Endothelial cell of umbilical vein (primary cell): ENCODE data around the gene VPS33B. TPM values are rescaled to one million over a fixed set of nuclear protein-coding genes. Genes with fewer than 3 reads are reported as not detected.

Source experiments
- BruUV-seq: library from RNA; stranded (reverse); fragments of 400-500 nt; replicated peaks from 2 replicates; lab custom pipeline; 2021; lab: Mats Ljungman, UMichigan
- CTCF ChIA-PET: fragments of 300-600, 350-600 bp; sonication (Branson Sonifier 250); formaldehyde crosslinking; loops from one replicate; lab custom pipeline; 2021; ENCODE audit warnings: antibody characterized with exemption, inconsistent platforms; lab: Charles Lee
- POLR2A ChIA-PET: fragments of 300-600, 350-600 bp; sonication (Branson Sonifier 250); formaldehyde crosslinking; loops from one replicate; lab custom pipeline; 2021; ENCODE audit warnings: antibody characterized with exemption, inconsistent platforms; lab: Charles Lee
- DNase-seq: peaks from one replicate; pipeline ENCODE4 v3.0.0-alpha.2; 2011; ENCODE audit warnings: low read depth, low spot score
- FAIRE-seq: peaks from 2 replicates; lab custom pipeline; 2011; peaks lifted over from hg19 to GRCh38; lab: Jason Lieb, UNC
- H2AFZ ChIP-seq: 2 replicates; pipeline ENCODE4 v1.6.0; 2012; ENCODE audit warnings: low read depth, low read length, control low read depth, inconsistent platforms
- H3K27ac ChIP-seq: 2 replicates; pipeline ENCODE4 v1.5.1; 2011; ENCODE audit warnings: low read depth, mild to moderate bottlenecking, control low read depth, low read length, moderate library complexity; ENCODE audit not compliant: insufficient read depth
- H3K27me3 ChIP-seq, 2 experiments: 2 replicates each; pipeline versions ENCODE4 v1.6.0 to v1.6.1; 2011; ENCODE audit warnings: low read length in 2 of 2, mixed read lengths in 1 of 2; ENCODE audit not compliant: control insufficient read depth in 2 of 2, insufficient read depth in 2 of 2
- H3K36me3 ChIP-seq, 2 experiments: 2 replicates in 1 of 2; 3 replicates in 1 of 2; pipeline ENCODE4 v1.5.1; 2011; ENCODE audit warnings: low read length in 2 of 2, mild to moderate bottlenecking in 1 of 2, moderate library complexity in 1 of 2; ENCODE audit not compliant: control insufficient read depth in 2 of 2, insufficient read depth in 2 of 2; ENCODE audit errors: extremely low read depth in 1 of 2
- H3K4me1 ChIP-seq: 3 replicates; pipeline ENCODE4 v1.5.1; 2011; ENCODE audit warnings: mild to moderate bottlenecking, low read length; ENCODE audit not compliant: control insufficient read depth, insufficient read depth; ENCODE audit errors: extremely low read depth
- H3K4me2 ChIP-seq: 2 replicates; pipeline ENCODE4 v1.6.1; 2011; ENCODE audit warnings: low read length, control low read depth, mixed read lengths; ENCODE audit not compliant: insufficient read depth
- H3K4me3 ChIP-seq, 3 experiments: fragments of 200-600 bp in 1 of 3; sonication (generic), shearing (Covaris generic) in 1 of 3; replicated peaks in 1 of 3; 2 replicates each; pipeline ENCODE4 v1.5.1; 2011 to 2016; ENCODE audit warnings: control low read depth in 3 of 3, low read length in 3 of 3, mild to moderate bottlenecking in 2 of 3, inconsistent platforms in 1 of 3, low read depth in 1 of 3, moderate library complexity in 1 of 3; ENCODE audit not compliant: insufficient read depth in 1 of 3
- H3K79me2 ChIP-seq: 2 replicates; pipeline ENCODE4 v1.6.0; 2012; ENCODE audit warnings: low read length, inconsistent platforms; ENCODE audit not compliant: control insufficient read depth, insufficient read depth
- H3K9ac ChIP-seq: replicated peaks from 2 replicates; pipeline ENCODE3; 2011; ENCODE audit warnings: low read length, control low read depth; ENCODE audit not compliant: insufficient read depth; ENCODE audit errors: extremely low read depth
- H3K9me1 ChIP-seq: replicated peaks from 3 replicates; pipeline ENCODE4 v1.6.0; 2011; ENCODE audit warnings: mild to moderate bottlenecking, low read length; ENCODE audit not compliant: control insufficient read depth, insufficient read depth; ENCODE audit errors: extremely low read depth
- H3K9me3 ChIP-seq: replicated peaks from 2 replicates; pipeline ENCODE4 v1.5.1; 2012; ENCODE audit warnings: low read length, inconsistent platforms; ENCODE audit not compliant: control insufficient read depth, insufficient read depth
- H4K20me1 ChIP-seq: replicated peaks from 2 replicates; pipeline ENCODE3; 2011; ENCODE audit warnings: mild to moderate bottlenecking, low read length; ENCODE audit not compliant: control insufficient read depth, insufficient read depth; ENCODE audit errors: extremely low read depth
- CTCF ChIP-seq, 2 donors: IDR thresholded peaks; 1 replicate in 1 of 2; 2 replicates in 1 of 2; pipeline ENCODE4 v1.5.1; 2011; ENCODE audit warnings: low read length in 2 of 2, mild to moderate bottlenecking in 2 of 2, moderate library complexity in 2 of 2, control low read depth in 1 of 2, inconsistent platforms in 1 of 2, low read depth in 1 of 2; ENCODE audit not compliant: insufficient read depth in 1 of 2; ENCODE audit errors: extremely low read depth in 1 of 2
- EZH2 ChIP-seq: IDR thresholded peaks from 2 replicates; pipeline ENCODE4 v1.6.1; 2012; ENCODE audit warnings: borderline replicate concordance, low read depth, mild to moderate bottlenecking, moderate library complexity, low read length, inconsistent platforms; ENCODE audit not compliant: severe bottlenecking
- GATA2 ChIP-seq: IDR thresholded peaks from 2 replicates; pipeline ENCODE4 v1.7.0; 2011; ENCODE audit warnings: low read depth, mild to moderate bottlenecking, moderate library complexity, mixed read lengths, low read length; ENCODE audit not compliant: insufficient read length, insufficient read depth
- JUN ChIP-seq: IDR thresholded peaks from 2 replicates; pipeline ENCODE4 v1.6.1; 2011; ENCODE audit warnings: borderline replicate concordance, low read depth; ENCODE audit not compliant: insufficient read length, insufficient read depth
- MAX ChIP-seq: IDR thresholded peaks from 2 replicates; pipeline ENCODE4 v1.6.1; 2011; ENCODE audit not compliant: insufficient read depth, insufficient read length
- MYC ChIP-seq: IDR thresholded peaks from one replicate; pipeline ENCODE4 v1.6.1; 2011; ENCODE audit warnings: mild to moderate bottlenecking, low read depth, low read length
- POLR2A ChIP-seq: IDR thresholded peaks from 2 replicates; pipeline ENCODE4 v1.6.1; 2012; ENCODE audit warnings: low read depth, mild to moderate bottlenecking, control low read depth, low read length
- POLR2AphosphoS5 ChIP-seq: IDR thresholded peaks from 2 replicates; pipeline ENCODE4 v1.6.1; 2012; ENCODE audit warnings: low read depth, mild to moderate bottlenecking, control low read depth, low read length, moderate library complexity; ENCODE audit not compliant: insufficient read depth
- dilution Hi-C: fragments of 300-500 bp; cut with MboI; formaldehyde crosslinking; loops from one replicate; pipeline ENCODE4 v1.15.0; 2019; ENCODE audit warnings: low sequenced_read_pairs; ENCODE audit not compliant: extremely low pct_ligation_motif_present
- intact Hi-C: fragments of 100-400 bp; cut with micrococcal nuclease; formaldehyde crosslinking; loops from one replicate; pipeline ENCODE4 v1.10.0; 2022
- polyA plus RNA-seq, 4 experiments: library from polyadenylated mRNA; depleted of rRNA in 3 of 4; stranded (reverse) in 3 of 4; unstranded in 1 of 4; fragments of >200 nt; gene quantifications; 2 replicates each; pipeline versions ENCODE4 v1.2.1 to v1.2.3, GENCODE V29; 2011 to 2012; ENCODE audit warnings: missing spikeins in 1 of 4
- total RNA-seq: library from RNA; stranded (reverse); gene quantifications from 2 replicates; pipeline ENCODE4 v1.2.3, GENCODE V29; 2021

VPS33B gene
- total and polyA plus RNA-seq, 2 donors (not counting 3 experiments of a cell fraction or from before 2014, with no cell fraction given) = 11.8 to 14.2 TPM

GRCh38 chr15:90955624-90956273 lies 66.6 kb downstream of the VPS33B start:
- H3K4me3 ChIP-seq = peak overlapping the region in 1 of 3 experiments; percentile 67
- no peaks in the 10 kb centered on the region for H3K9me3 ChIP-seq
- POLR2A ChIA-PET = interaction anchor here (0.5 kb wide), 1 partner anchor 57 kb away, joined by 4 read pairs; no protein-coding TSS in a partner anchor
- H3K27ac ChIP-seq = peak overlapping the region; percentile 96
- dilution Hi-C loops (no loop called here), intact Hi-C loops (loop anchor here (1.0 to 2.0 kb wide), 4 partner anchors 23 to 94 kb away; partner anchors contain the start of genes HDDC3, PRC1 and VPS33B)
- no peak for TF ChIP-seq POLR2A
- TF ChIP-seq EZH2 = no peak
- no peak for TF ChIP-seq MYC
- TF ChIP-seq POLR2AphosphoS5 = no peak
- no peak for TF ChIP-seq JUN
- no peak for TF ChIP-seq MAX
- TF ChIP-seq CTCF (IDR thresholded peaks at IDR 0.05; ENCODE audit: extremely low read depth in 1 of 2, insufficient read depth in 1 of 2, low read depth in 1 of 2, low read length in 2 of 2) = no peak
- no peak for TF ChIP-seq GATA2
- BruUV-seq = no TSS peak
- no peak for DNase-seq
- no peak overlapping the region for H2AFZ ChIP-seq
- no peaks in the 10 kb centered on the region for H3K27me3 ChIP-seq
- no peaks in the 10 kb centered on the region for H3K9me1 ChIP-seq
- peak overlapping the region; percentile 82 for H3K4me2 ChIP-seq
- H3K9ac ChIP-seq = peak overlapping the region; percentile 95
- peaks cover 8 to 24% of the 10 kb centered on the region in 2 experiments for H3K36me3 ChIP-seq
- FAIRE-seq = peak; percentile 66
- CTCF ChIA-PET = interaction anchor here (1.0 to 6.9 kb wide), 31 partner anchors 8 to 317 kb away, joined by 3 to 155 read pairs (median 10); partner anchors contain the start of genes HDDC3, PRC1, UNC45A and VPS33B
- peaks cover 3% of the 10 kb centered on the region for H3K79me2 ChIP-seq
- no peaks in the 10 kb centered on the region for H4K20me1 ChIP-seq
- H3K4me1 ChIP-seq = peaks cover 13% of the 10 kb centered on the region
